ENCODE data around the gene PLCB2.

The PLCB2 gene

DNA sequence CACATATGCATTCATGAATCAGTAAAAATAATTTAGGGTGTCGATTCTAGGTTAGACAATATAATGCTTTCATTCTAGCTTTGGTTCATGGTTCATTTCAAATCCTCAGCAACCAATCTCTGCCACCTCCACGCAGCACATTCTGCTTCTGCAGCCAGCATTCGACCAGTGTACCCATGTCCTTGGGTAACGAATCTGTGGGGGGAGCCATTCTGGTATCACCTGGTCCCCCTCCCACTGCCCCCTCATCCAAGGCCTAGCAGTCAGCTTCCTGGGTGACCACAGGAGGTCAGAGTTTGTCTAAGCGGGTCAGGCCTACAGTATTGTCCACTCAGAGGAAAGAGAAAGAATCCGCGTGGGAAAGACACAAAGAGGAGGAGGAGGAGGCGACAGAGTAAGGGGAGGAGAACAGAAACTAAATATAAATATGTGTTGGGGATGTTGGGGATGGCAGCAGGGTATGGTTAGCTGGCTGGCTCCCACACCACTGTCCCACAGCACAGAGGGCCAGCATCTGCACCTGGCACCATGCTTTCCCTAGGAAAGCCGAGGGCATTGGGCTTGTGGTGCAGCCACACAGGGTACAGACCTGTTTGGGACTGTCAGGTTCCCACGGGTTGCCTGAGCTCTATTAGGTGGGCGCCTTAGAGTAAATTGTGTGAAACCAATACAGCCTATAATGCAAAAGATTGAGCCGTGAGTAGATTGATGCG lies 56.8 kb downstream of the PLCB2 start:
- DNase-seq (ENCODE audit: low spot score) = no peak

DNA sequence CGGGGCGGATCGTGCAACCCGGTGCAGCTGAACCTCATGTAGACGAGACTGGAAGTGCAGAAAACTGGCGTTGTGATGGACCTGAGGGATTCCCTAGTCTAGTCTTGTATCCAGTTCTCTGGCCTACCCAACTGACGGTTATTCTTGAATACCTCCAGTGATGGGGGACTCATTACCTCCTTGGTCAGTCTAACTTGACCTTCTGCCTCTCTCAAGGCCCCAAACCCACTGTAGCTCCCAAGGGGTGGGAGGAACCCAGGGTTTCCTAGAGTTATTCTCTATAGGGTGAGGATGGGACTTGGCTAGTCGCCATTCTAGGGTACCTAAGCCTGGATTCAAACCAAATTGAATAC lies 57.5 kb downstream of the PLCB2 start:
- no peak for DNase-seq (ENCODE audit: low spot score)

DNA sequence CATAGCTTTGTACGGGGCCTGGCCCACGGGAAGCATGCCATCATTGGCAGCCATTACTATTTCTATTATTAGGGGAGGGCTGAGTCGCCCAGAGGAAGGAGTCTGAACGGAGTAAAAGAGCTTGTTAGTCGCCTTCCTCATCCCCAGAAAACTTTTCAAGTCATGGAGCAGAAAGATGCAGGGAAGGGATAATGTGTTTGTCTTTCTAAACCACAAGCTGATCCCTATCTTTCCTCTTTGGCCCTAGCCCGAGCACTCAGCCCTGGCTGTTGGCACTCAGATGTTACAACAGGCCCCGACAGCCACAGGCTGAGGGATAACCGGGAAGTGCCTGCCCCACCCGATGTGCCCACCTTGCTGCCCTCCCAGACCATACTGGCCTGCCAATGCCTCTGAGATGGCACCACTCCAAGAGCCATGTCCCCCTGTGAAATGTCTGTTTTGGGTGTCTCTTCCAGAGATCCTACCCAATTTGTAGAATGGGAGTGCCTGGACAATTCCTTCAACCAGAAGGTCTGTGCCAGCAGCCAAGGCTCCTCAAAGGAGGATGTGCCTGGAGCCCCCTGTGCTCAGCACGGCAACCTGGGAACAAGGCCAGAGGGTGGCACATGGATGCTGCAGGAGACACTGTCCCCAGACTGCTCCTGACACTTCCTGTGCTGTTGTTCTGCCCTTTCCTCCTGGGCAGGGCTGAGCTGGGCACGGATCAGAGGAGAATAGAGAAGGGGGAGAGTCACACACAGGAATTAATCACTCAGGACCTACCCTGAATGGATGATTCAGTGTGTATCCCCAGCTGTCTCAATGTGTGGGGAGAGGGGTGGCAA lies 58.0 kb downstream of the PLCB2 start:
- no peak for DNase-seq (ENCODE audit: low spot score)

DNA sequence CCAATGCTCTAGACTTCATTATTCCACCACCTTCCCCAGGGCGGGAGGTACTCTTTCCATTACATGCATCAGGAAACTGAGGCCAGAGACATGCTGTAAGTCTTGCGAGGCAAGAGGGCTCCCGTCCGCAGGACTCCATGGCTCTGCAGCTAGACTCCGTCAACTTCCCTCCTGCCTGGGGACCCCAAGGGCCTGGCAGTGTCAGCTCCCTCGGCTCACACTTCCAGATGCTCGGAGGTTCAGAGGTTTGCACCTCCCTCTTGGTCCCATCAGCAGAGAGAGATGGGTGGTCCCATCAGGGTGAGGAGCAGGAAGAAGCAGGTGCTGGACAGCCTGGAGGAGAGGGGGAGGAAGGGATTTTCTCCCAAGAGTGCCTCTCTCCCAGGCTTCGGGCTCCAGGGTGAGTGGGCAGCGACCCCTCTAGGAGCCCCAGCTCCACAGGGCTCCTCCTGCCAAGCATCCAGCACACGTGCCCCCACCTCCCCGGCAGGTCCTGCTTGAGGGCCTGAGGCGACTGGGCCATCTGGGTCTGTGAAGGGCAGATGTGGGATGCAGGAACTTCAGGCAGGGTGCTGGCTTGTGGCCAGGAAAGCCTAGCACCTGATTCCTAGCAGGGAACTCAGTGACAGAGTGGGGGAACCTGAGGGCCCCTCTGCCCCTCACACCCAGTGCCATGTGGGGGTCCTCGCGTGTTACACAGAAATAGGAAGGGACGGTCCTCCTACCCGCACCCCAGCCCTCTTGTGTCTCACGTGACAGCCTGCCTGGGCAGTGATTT lies 59.5 kb downstream of the PLCB2 start:
- DNase-seq (ENCODE audit: low spot score) = no peak

DNA sequence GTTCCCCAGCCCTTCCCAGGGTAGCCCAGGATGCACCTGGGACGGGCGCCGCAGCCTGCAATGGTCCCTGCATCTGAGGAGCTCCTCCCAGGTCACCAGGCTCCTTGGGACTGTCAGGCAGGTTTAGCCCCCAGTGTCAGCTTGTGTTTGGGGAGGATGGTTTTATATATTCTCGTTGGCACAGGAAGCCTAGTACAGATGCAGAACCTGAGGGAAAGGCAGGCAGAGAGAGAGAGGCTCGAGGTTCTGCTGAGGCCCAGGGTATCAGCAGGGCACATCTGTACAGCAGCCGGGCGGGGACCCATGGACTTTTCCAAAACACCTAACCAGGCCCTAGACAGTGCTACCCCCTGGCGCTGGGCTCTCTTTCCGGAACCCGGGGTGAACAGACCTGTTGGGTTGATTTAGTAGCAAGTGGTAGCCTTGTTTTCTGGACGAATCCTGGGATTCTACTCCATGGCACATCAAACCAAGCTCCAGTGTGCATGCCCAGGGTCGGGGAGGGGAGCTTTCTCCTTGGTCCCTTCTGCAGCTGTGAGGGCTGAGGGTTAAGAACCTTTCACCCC lies 60.2 kb downstream of the PLCB2 start:
- no peak for DNase-seq (ENCODE audit: low spot score)

DNA sequence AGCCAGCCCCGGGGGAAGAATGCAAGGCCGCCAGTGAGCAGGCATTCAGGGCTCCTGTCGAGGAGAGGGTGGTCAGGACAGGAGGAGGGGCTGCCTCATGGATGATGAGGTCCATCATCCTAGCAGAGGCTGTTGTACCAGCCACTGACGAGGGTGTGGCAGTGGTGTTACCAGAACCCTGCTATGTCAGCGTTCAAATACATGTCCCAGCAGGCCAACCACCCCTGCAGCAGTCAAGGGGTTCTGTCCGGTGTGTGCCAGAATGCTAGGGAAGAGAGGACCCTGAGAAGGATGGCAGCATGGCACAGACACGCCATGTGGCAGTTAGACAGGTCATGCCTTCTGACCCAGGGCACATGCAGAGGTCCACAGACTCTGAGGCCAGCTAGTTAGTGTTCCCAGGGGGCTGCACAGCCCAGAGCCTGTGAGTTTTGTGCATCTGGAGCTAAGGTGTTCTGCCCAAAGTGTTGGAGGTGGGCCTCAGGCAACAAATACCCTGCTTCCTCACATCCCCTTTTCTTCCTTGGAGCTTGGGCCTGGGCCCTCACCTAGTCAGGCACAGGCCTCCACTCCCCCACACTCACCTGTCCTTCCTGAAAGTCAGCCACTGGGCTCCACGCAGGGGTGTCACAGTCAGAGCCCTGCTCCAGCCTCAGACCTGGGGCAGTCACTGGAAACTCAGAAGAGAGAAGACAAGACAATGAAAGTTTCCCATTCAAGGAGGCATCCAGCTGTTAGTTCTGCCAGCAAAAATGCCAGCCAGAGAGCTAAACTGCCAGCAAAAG lies 61.0 kb downstream of the PLCB2 start:
- no peak for DNase-seq (ENCODE audit: low spot score)

DNA sequence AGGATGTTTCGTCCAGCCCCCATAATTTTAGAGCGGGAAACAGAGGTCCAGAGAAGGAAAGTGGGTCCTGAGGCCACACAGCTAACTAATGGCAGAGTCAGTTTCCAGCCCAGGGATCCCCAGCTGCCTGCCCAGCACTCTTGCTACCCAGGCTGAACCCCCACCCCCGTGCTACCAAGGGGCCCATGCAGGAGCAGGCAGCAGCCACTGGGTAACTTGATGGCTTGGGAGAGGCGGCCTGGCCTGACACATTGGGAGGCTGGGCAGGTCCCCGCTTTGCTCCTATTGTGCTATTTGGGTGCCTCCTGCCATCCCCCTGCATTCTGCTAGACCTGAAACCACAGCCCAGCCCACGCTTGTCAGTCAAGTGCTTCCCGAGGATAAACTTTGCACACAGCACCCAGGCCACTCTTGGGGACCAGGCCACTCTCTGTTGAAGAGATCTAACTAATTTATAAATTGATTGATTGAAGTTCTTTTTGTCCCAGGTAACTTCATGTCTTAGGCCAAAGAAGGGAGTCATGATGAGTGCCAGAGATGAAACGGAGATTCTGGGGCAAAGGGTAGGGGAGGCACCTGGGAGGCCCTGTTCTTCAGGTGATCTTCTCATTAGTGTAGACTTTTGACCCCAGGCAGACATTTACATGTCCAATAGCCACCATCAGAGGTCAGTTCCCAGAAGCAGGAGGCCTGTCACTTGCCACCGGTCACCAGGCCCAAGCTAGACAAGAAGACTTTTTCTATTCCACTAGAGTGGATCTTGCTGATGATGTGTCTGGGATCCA lies 61.9 kb downstream of the PLCB2 start:
- DNase-seq (ENCODE audit: low spot score) = no peak

DNA sequence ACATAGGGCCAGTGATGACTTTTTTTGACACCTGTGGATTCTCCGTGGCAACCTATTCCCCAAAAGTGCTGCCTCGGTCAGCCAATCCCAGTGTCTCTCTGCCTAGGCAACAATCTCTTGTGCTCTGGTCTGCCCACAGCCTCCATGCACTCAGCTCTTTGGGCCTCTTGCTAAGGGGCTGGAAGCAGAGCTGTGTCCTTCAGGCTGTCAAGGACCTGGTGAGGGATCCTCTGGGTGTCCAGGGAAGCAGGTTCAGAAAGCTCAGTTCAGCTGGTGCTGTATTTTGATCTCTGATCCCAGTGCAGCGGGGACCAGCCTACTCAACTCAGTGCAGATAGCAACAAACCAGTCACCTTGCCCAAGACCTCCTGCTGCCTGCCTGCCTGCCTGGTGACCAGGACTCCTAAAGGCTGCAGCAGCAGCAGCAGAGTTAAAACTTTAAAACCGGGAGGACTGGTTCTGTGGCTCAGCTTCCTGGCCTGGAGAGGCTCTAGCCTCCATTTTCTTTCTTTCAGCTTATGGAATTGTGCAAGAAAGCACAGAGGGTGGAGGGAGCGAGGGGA lies 62.7 kb downstream of the PLCB2 start:
- DNase-seq (ENCODE audit: low spot score) = no peak

DNA sequence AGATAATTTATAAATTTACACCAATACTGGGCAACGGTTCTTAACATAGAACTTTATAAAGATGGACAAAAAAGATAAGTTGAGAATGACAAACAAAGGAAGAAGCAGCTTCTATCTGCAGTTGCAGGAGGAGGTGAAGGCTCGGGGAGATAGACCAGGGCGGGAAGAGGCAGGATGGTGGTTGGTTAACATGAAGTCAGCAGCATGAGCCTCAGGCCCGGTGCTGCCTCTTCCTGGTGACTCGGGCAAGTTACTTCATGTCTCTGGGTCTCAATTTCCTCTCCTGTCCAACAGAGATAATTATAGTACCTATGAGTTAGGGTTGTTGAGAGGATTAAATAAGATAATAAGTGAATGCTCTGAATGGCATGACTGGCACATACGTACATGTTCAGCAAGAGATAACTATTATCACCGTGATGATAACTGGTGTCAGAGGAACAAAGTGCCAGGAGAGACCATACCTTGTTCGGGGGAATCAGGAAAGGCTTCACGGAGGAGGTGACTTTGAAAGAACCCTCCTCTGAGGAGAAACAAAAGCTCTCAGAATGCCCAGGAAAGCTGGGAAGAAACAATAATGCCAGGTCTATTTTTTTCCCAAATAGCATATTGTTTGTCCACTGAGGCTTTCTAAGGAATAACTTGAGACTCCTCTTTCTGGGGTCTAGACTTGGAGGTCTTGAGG lies 64.5 kb downstream of the PLCB2 start:
- no peak for DNase-seq (ENCODE audit: low spot score)

DNA sequence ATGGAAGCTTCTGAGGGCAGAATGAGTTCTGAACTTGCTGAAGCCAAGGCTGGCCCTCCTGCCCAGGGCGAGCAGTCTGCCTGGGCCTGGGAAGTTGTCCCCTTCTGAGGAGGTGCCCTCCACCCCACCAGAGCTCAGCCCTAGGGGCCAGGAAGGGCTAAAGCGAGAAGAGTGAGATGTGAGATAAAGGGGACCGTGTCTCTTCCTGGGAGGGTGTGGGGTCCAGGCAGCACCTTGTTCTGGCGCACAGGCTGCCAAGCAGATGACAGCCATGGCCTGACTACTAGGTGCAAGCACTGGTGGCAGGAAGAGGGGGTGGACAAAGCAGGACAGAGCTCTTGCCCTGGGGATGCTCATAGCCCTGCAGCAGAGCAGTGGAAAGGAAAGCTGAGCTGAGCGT lies 65.1 kb downstream of the PLCB2 start:
- no peak for DNase-seq (ENCODE audit: low spot score)

DNA sequence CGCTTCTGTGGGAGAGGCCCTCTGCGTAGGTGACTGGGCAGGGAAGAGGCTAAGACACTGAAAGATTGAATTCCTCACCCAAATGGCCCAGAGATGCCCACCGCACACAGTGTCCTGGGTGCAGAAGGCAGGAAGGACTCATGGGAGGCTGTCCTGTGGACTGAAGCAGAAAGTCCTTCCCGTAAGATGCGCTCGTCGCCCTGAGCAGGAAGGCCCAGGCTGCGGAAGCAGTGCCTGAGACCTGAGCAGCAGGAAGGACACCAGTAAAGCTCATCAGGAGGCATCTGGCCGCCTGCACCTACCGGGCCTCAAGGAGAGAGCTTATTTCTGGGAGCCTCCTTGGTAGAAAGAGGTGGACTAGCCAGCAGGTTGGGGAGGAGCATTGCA lies 65.5 kb downstream of the PLCB2 start:
- no peak for DNase-seq (ENCODE audit: low spot score)

DNA sequence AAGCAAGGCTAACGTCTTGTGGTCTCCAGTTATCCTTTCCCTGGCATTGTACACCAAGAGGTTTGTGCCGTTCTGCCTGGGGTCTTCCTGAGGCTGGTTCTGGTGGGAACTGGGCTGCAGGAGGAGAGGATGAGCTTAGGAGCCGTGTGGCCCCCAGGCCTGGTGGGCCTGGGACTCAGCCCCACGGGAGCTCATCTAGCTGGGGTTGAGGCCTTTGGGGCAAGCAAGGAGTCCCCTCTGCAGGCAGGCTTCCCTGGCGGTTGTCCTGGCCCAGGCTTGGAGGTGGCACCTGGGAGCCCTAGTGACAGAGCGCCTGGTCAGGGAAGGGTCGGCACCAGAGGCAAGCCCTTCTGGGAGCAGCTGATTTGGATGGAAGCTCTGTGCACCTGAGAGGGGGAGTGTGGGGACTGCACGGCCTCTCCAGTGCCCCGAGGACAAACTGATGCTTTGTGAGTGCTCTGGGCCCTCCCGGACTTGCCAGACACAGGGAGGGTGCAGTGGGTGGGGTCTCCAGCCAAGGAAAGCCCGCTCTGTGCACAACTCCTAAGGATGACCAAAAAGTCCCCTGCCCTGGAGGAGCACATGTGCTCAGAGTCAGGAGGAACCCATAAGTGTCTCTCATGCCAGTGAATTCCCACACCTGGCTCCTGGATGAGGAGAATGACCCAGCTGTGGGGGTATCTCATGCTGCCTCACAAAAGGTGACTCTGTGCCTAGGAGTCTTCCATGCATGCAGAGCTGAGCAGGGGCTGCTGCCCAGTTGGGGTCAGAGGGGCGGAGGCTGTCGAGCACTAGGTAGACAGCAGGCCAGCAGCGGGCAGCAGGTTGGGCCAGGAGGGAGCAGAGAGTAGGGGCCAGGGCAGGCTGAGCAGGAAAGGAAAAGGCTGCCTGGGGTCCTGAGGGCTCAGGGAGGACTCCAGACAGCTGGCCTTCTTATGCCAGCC lies 66.2 kb downstream of the PLCB2 start:
- DNase-seq (ENCODE audit: low spot score) = no peak

DNA sequence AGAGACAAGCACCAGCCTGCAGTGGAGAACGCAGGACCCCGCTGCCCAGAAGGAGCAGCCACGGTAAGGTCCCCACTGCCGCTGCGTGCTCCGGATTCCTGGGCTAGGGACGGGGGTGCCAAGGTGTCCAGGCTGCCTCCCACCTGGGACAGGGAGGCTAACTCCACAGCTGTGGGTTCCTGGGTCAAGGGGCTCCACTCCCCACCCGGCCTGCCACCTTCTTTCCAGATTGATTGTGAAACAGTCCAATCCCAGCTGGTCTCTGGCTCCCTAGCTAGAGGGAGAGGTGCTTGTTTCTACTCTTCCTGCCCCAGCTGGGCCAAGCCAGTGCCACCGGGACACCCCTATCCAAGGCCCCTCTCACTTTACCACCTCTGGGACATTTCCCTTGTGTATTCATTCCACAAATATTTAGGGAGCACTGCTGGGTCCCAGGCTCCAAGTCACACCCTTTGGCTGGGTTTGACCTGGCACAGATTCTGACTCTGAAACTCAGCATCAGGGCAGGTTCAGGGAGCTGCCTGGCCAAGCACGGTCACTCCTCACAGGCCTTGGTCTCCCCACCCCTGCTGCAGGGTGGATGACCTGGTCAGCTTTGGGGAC lies 67.0 kb downstream of the PLCB2 start:
- no peak for DNase-seq (ENCODE audit: low spot score)

DNA sequence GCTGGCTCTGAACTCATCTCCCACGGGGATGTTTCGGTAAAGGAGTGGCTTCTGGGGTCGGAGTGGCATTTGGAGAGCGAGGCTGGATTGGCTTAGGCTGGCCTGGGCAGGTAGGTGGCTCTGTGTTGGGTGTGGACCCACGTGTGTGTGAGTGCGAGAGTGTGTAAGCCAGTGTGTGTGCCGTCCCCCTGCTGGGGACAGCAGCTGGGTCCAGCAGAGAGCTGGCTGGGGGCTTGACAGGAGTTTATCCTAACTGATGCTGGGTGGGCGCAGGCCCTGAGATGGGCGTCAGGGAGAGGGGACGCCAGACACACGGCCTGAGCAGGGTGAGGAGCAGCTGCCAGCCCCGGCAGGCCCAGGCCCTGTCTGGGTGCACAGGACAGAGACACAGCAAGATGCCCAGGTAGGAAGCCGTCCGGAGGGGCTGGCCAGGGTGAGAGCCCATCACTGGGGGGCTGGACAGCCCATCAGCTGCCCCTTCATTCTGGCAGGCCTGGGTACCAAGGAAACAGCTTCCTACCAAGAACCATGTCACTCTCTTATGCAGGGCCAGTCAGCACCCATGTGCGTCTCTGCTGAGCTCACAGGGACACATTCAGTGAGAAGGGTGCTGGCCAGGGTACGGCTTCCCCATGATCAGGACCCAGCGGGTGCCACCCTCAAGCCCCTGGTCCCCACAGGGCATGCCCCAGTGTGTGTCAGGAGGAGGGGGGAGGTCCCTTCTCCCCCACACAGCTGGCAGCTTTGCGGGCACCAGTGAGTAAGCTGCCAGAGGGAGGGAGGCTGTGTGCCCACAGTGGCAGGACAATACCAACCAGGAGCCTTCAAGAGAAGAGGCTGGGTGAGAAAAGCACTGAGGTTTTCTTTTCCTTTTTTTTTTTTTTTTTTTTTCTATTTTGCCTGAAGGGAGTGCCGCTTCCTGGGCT lies 67.8 kb downstream of the PLCB2 start:
- no peak for DNase-seq (ENCODE audit: low spot score)

DNA sequence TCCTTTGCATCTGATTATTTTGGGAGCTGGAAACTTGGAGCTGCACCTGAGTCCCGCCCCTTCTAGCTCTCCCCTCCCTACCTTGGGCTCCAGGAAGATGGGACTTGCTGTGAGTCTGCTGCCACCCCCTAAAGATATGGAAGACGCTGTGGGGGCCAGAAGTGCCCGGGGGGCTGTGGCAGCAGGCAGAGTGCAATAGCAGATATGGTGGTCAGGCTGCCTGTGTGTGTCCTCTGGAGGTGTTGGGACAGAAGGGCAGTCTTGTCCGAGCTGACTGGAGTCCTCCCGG lies 68.4 kb downstream of the PLCB2 start:
- DNase-seq (ENCODE audit: low spot score) = no peak

DNA sequence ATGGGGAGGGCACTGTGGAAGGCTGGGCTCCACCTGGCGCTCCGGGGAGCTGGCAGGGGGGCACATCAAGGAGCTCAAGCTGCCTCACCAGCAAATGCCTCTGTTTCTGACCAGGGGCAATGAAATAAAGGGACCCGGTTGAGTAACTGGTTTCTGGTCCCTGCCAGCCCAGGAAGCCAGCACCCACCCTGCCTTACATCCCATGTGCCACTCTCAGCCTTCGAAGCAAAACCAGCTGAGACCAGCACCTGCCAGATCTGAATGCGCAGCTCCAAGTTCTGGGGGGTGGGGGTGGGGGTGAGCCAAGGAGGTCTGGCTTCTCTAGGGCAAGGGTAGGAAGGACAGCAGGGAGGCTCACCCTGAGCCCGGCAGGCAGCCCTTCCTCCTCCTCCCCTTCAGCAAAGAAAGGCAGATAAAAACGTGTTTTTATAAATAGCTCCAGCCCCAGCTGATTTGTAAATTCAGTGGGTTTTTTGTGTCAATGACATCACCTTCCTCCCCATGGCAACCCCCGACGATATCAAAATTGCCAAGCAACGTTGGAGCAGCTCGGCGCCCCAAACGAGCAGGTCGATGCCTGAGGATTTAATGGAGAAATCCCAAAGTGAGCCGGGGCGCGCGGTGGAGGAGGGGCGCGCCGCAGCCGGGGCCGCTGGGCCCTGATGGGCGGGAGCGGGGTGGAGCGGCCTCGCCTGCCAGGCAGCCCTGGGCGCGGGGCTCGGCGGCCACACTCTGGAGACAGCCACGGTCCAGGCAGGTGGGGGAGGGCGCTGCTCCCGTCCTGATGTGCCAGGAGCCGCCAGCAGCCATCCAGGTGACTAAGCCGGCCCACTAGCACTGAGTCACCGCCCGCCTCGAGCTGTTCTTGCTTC lies 69.0 kb downstream of the PLCB2 start, which contains the start of gene PAK6:
Gene PAK6, plus strand, starts transcription at position 532 of the 872 bp plus-strand sequence. CDS start 25,723 bp downstream, outside the sequence.
- DNase-seq (ENCODE audit: low spot score) = no peak
